Hepatocyte (in vitro differentiated cells): ENCODE results near the gene CCDC85C. TPM values are rescaled to one million over a fixed set of nuclear protein-coding genes. Genes with fewer than 3 reads are reported as not detected.

Experiments used
- DNase-seq: peaks from one replicate; pipeline ENCODE4 v3.0.0-alpha.2; 2016; ENCODE audit warnings: low spot score
- H2AFZ ChIP-seq: fragments of 200-600 bp; sonication (generic); 2 replicates; pipeline ENCODE4 v1.6.0; 2016; ENCODE audit warnings: antibody characterized with exemption, mild to moderate bottlenecking
- H3K27ac ChIP-seq: fragments of 200-600 bp; sonication (generic); 2 replicates; pipeline ENCODE4 v1.5.1; 2016; ENCODE audit warnings: mild to moderate bottlenecking
- H3K27me3 ChIP-seq: fragments of 200-600 bp; sonication (generic); 2 replicates; pipeline ENCODE4 v1.6.1; 2016
- H3K36me3 ChIP-seq: fragments of 200-600 bp; sonication (generic); replicated peaks from 2 replicates; pipeline ENCODE4 v1.5.1; 2016; ENCODE audit warnings: low read depth; ENCODE audit not compliant: insufficient read depth
- H3K4me1 ChIP-seq: fragments of 200-600 bp; sonication (generic); 2 replicates; pipeline ENCODE4 v1.5.1; 2016; ENCODE audit warnings: mild to moderate bottlenecking, moderate library complexity; ENCODE audit not compliant: insufficient read depth
- H3K4me2 ChIP-seq: fragments of 200-600 bp; sonication (generic); 2 replicates; pipeline ENCODE4 v1.6.0; 2016
- H3K4me3 ChIP-seq: fragments of 200-600 bp; sonication (generic); 2 replicates; pipeline ENCODE4 v1.5.1; 2016; ENCODE audit warnings: mild to moderate bottlenecking
- H3K79me2 ChIP-seq: fragments of 200-600 bp; sonication (generic); 2 replicates; pipeline ENCODE4 v1.6.0; 2017; ENCODE audit warnings: mild to moderate bottlenecking
- H3K9me2 ChIP-seq: fragments of 200-600 bp; sonication (generic); replicated peaks from 2 replicates; pipeline ENCODE4 v1.6.0; 2017; ENCODE audit warnings: mild to moderate bottlenecking; ENCODE audit not compliant: insufficient read depth
- H3K9me3 ChIP-seq: fragments of 200-600 bp; sonication (generic); 2 replicates; pipeline ENCODE4 v1.5.1; 2016; ENCODE audit warnings: low read depth, mild to moderate bottlenecking
- H4K20me1 ChIP-seq: fragments of 200-600 bp; sonication (generic); 2 replicates; pipeline ENCODE4 v1.6.0; 2016; ENCODE audit warnings: mild to moderate bottlenecking; ENCODE audit not compliant: insufficient read depth, poor library complexity, severe bottlenecking
- EZH2 ChIP-seq: fragments of 200-600 bp; sonication (generic); IDR thresholded peaks from 2 replicates; pipeline ENCODE4 v1.6.1; 2016; ENCODE audit warnings: antibody characterized with exemption, mild to moderate bottlenecking, borderline replicate concordance
- EZH2phosphoT487 ChIP-seq: fragments of 200-600 bp; sonication (generic); IDR thresholded peaks from one replicate; pipeline ENCODE4 v1.6.1; 2018; ENCODE audit warnings: antibody characterized with exemption, mild to moderate bottlenecking, low read depth, moderate library complexity; ENCODE audit not compliant: unreplicated experiment, severe bottlenecking
- WGBS: methylation state at CpG from one replicate; pipeline ENCODE4 v1.1.6; 2016; ENCODE audit warnings: low lambda C conversion rate; ENCODE audit errors: missing lambda C conversion rate; 5-methylcytosine and 5-hydroxymethylcytosine counted together
- polyA plus RNA-seq: library from polyadenylated mRNA; unstranded; fragments of >200 nt; fragmentation: Nextera tagmentation; extraction: Ambion mirVana; gene quantifications from 2 replicates; pipeline ENCODE4 v1.2.1, GENCODE V29; 2016
- total RNA-seq: library from RNA; depleted of rRNA; stranded (reverse); fragments of >200 nt; gene quantifications from 2 replicates; pipeline ENCODE4 v1.2.3, GENCODE V29; 2014
- TF ChIP-seq, protein P1 (sequence below): fragments of 200-600 bp; sonication (generic); IDR thresholded peaks from 2 replicates; pipeline ENCODE4 v1.5.1; 2016; ENCODE audit warnings: antibody characterized with exemption, mild to moderate bottlenecking; ENCODE audit not compliant: poor library complexity

Gene CCDC85C
- total and polyA plus RNA-seq, 2 experiments from 2014 or later, result 37.8 to 47.2 TPM

GRCh38 chr14:99461411-99462085 is 142.5 kb downstream of the CCDC85C start:
- Histone ChIP-seq H3K4me1 (peaks cover 1% of the 10 kb centered on the region), H3K4me3 (no peak overlapping the region), H3K9me2 (no peaks in the 10 kb centered on the region), H4K20me1 (no peaks in the 10 kb centered on the region), H3K36me3 (no peaks in the 10 kb centered on the region), H2AFZ (no peak overlapping the region), H3K9me3 (no peaks in the 10 kb centered on the region), H3K27ac (no peak overlapping the region), H3K79me2 (peaks cover 41% of the 10 kb centered on the region), H3K27me3 (no peaks in the 10 kb centered on the region), H3K4me2 (no peak overlapping the region)
- WGBS, result 96% methylated on average over 5 of the region's 5 CpGs
- no peak for DNase-seq
- TF ChIP-seq, protein P1, sequence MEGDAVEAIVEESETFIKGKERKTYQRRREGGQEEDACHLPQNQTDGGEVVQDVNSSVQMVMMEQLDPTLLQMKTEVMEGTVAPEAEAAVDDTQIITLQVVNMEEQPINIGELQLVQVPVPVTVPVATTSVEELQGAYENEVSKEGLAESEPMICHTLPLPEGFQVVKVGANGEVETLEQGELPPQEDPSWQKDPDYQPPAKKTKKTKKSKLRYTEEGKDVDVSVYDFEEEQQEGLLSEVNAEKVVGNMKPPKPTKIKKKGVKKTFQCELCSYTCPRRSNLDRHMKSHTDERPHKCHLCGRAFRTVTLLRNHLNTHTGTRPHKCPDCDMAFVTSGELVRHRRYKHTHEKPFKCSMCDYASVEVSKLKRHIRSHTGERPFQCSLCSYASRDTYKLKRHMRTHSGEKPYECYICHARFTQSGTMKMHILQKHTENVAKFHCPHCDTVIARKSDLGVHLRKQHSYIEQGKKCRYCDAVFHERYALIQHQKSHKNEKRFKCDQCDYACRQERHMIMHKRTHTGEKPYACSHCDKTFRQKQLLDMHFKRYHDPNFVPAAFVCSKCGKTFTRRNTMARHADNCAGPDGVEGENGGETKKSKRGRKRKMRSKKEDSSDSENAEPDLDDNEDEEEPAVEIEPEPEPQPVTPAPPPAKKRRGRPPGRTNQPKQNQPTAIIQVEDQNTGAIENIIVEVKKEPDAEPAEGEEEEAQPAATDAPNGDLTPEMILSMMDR, result no peak
- no peak for TF ChIP-seq EZH2
- TF ChIP-seq EZH2phosphoT487, result no peak

GRCh38 chr14:99460793-99461192 is 143.2 kb downstream of the CCDC85C start:
- Histone ChIP-seq H4K20me1 (no peaks in the 10 kb centered on the region), H3K9me2 (no peaks in the 10 kb centered on the region), H3K4me3 (no peak overlapping the region), H3K27ac (no peak overlapping the region), H3K36me3 (no peaks in the 10 kb centered on the region), H3K79me2 (peaks cover 34% of the 10 kb centered on the region), H3K9me3 (no peaks in the 10 kb centered on the region), H3K4me1 (no peaks in the 10 kb centered on the region), H3K27me3 (no peaks in the 10 kb centered on the region), H3K4me2 (no peak overlapping the region), H2AFZ (no peak overlapping the region)
- WGBS, result 80% methylated on average over 3 of the region's 3 CpGs
- DNase-seq, result no peak
- TF ChIP-seq EZH2phosphoT487, result no peak
- TF ChIP-seq, protein P1, result no peak
- no peak for TF ChIP-seq EZH2

DNA sequence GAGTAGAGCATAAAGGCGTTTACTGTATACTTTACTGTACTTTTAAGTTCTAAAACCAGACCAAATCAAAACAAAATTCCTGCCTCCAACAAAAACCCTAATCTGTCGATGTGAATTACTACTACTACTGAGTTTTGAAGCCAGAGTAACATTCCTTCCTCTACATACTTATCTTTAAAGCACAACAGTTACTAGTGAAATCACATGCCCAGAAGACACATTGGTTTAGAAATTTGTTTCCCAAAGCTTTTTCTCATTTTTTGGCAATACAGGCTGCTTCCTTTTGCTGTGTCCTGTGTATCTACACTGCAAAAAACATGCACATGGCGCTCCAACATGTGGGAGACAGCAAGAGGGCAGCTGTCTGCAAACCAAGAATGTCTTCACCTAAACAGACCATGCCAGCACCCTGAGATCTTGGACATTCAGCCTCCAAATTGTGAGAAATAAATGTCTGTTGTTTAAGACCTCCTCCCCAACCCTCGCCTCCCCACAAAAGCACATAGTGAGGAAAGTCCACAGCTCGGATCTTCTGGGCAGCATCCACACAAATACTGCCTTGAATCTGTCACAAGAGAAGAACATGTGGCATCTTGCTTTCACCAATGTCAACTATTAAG is 144.4 kb downstream of the CCDC85C start:
- H3K4me1 ChIP-seq, result no peaks in the 10 kb centered on the region
- 88% methylated on average over 5 of the region's 5 CpGs for WGBS
- H4K20me1 ChIP-seq, result no peaks in the 10 kb centered on the region
- no peaks in the 10 kb centered on the region for H3K9me2 ChIP-seq
- no peak overlapping the region for H3K27ac ChIP-seq
- peaks cover 26% of the 10 kb centered on the region for H3K79me2 ChIP-seq
- no peaks in the 10 kb centered on the region for H3K27me3 ChIP-seq
- H2AFZ ChIP-seq, result no peak overlapping the region
- TF ChIP-seq EZH2phosphoT487 (no peak), EZH2 (no peak)
- TF ChIP-seq, protein P1, result no peak
- no peaks in the 10 kb centered on the region for H3K9me3 ChIP-seq
- no peak for DNase-seq
- no peaks in the 10 kb centered on the region for H3K36me3 ChIP-seq
- no peak overlapping the region for H3K4me2 ChIP-seq
- H3K4me3 ChIP-seq, result no peak overlapping the region
